KMS-11 (cell line): ENCODE measurements around the gene FAF1.

Experiments
- H2AFZ ChIP-seq: fragments of 200-600 bp; sonication (generic); 2 replicates; pipeline ENCODE4 v1.6.1; 2016; ENCODE audit warnings: antibody characterized with exemption, mixed run types, low read depth
- H3K27ac ChIP-seq: fragments of 200-600 bp; sonication (generic); 2 replicates; pipeline ENCODE4 v1.6.1; 2016; ENCODE audit warnings: mild to moderate bottlenecking, mixed run types
- H3K27me3 ChIP-seq: fragments of 200-600 bp; sonication (generic); 2 replicates; pipeline ENCODE4 v1.6.1; 2017; ENCODE audit warnings: mild to moderate bottlenecking, low read depth, mixed run types, moderate library complexity; ENCODE audit not compliant: insufficient read depth
- H3K36me3 ChIP-seq: fragments of 200-600 bp; sonication (generic); 2 replicates; pipeline ENCODE4 v1.6.1; 2017; ENCODE audit warnings: mild to moderate bottlenecking, mixed run types; ENCODE audit not compliant: insufficient read depth
- H3K4me1 ChIP-seq: fragments of 200-600 bp; sonication (generic); 2 replicates; pipeline ENCODE4 v1.6.1; 2016; ENCODE audit warnings: mild to moderate bottlenecking, low read depth, mixed run types; ENCODE audit not compliant: poor library complexity, severe bottlenecking
- H3K4me2 ChIP-seq: fragments of 200-600 bp; sonication (generic); 2 replicates; pipeline ENCODE4 v1.7.0; 2016; ENCODE audit warnings: mild to moderate bottlenecking, mixed run types
- H3K4me3 ChIP-seq: fragments of 200-600 bp; sonication (generic); IDR thresholded peaks from 2 replicates; pipeline ENCODE4 v1.6.1; 2017; ENCODE audit warnings: low read depth, low read length, mixed read lengths; ENCODE audit not compliant: insufficient read depth
- H3K79me2 ChIP-seq: fragments of 200-600 bp; sonication (generic); 2 replicates; pipeline ENCODE4 v1.6.1; 2016; ENCODE audit warnings: low read depth, mixed run types; ENCODE audit not compliant: insufficient read depth
- H3K9ac ChIP-seq: fragments of 200-600 bp; sonication (generic); 2 replicates; pipeline ENCODE4 v1.6.1; 2016; ENCODE audit warnings: mild to moderate bottlenecking, mixed run types
- H4K20me1 ChIP-seq: fragments of 200-600 bp; sonication (generic); 2 replicates; pipeline ENCODE4 v1.6.1; 2016; ENCODE audit warnings: mild to moderate bottlenecking, mixed run types; ENCODE audit not compliant: insufficient read depth
- CTCF ChIP-seq: fragments of 200-600 bp; sonication (generic); conservative IDR thresholded peaks from 2 replicates; pipeline ENCODE4 v1.6.1; 2017; ENCODE audit warnings: low read depth, mild to moderate bottlenecking, antibody characterized with exemption, low read length, moderate library complexity, mixed read lengths

The FAF1 gene

GRCh38 chr1:50705041-50705440 lies 255.0 kb downstream of the FAF1 start:
- no peak for TF ChIP-seq CTCF
- no peak overlapping the region for H3K27ac ChIP-seq
- H3K27me3 ChIP-seq: no peaks in the 10 kb centered on the region
- H3K4me2 ChIP-seq: no peak overlapping the region
- H4K20me1 ChIP-seq: no peaks in the 10 kb centered on the region
- H3K9ac ChIP-seq: no peak overlapping the region
- H2AFZ ChIP-seq: no peak overlapping the region
- H3K36me3 ChIP-seq: no peaks in the 10 kb centered on the region
- no peak overlapping the region for H3K4me3 ChIP-seq
- H3K4me1 ChIP-seq: no peaks in the 10 kb centered on the region
- H3K79me2 ChIP-seq: no peaks in the 10 kb centered on the region

GRCh38 chr1:50704126-50704525 lies 255.9 kb downstream of the FAF1 start:
- H3K27ac ChIP-seq: no peak overlapping the region
- no peak overlapping the region for H3K4me2 ChIP-seq
- H4K20me1 ChIP-seq: no peaks in the 10 kb centered on the region
- no peaks in the 10 kb centered on the region for H3K79me2 ChIP-seq
- H3K9ac ChIP-seq: no peak overlapping the region
- no peak overlapping the region for H3K4me3 ChIP-seq
- H3K36me3 ChIP-seq: no peaks in the 10 kb centered on the region
- H2AFZ ChIP-seq: no peak overlapping the region
- H3K4me1 ChIP-seq: no peaks in the 10 kb centered on the region
- peak; percentile 43; the same call in 1 of the 2 replicates for TF ChIP-seq CTCF
- H3K27me3 ChIP-seq: no peaks in the 10 kb centered on the region

GRCh38 chr1:50703240-50703639 lies 256.8 kb downstream of the FAF1 start:
- H3K27me3 ChIP-seq: no peaks in the 10 kb centered on the region
- no peak overlapping the region for H3K9ac ChIP-seq
- H3K4me3 ChIP-seq: no peak overlapping the region
- H3K27ac ChIP-seq: no peak overlapping the region
- H3K36me3 ChIP-seq: no peaks in the 10 kb centered on the region
- no peak overlapping the region for H3K4me2 ChIP-seq
- no peaks in the 10 kb centered on the region for H3K4me1 ChIP-seq
- H4K20me1 ChIP-seq: no peaks in the 10 kb centered on the region
- no peak overlapping the region for H2AFZ ChIP-seq
- TF ChIP-seq CTCF: no peak
- no peaks in the 10 kb centered on the region for H3K79me2 ChIP-seq

GRCh38 chr1:50702395-50702794 lies 257.7 kb downstream of the FAF1 start:
- no peaks in the 10 kb centered on the region for H3K27me3 ChIP-seq
- H3K4me3 ChIP-seq: no peak overlapping the region
- H3K9ac ChIP-seq: no peak overlapping the region
- no peaks in the 10 kb centered on the region for H3K4me1 ChIP-seq
- no peaks in the 10 kb centered on the region for H3K36me3 ChIP-seq
- no peak overlapping the region for H3K4me2 ChIP-seq
- no peak overlapping the region for H2AFZ ChIP-seq
- TF ChIP-seq CTCF: no peak
- H4K20me1 ChIP-seq: no peaks in the 10 kb centered on the region
- no peak overlapping the region for H3K27ac ChIP-seq
- no peaks in the 10 kb centered on the region for H3K79me2 ChIP-seq
